Smooth muscle cell (in vitro differentiated cells): ENCODE data around the gene MZT2B. TPM values are rescaled to one million over a fixed set of nuclear protein-coding genes. Genes with fewer than 3 reads are reported as not detected.
"Not testable (repeated sequence)": the region's sequence is repeated elsewhere in the genome, so short reads cannot be mapped to it uniquely, and the experiment has no call there.

Source experiments
- DNase-seq: peaks from one replicate; lab custom pipeline; 2025; ENCODE audit not compliant: unreplicated experiment; lab: John Stamatoyannopoulos, UW
- H2AFZ ChIP-seq: fragments of 200-600 bp; sonication (generic); 2 replicates; pipeline ENCODE4 v1.6.0; 2016; ENCODE audit warnings: antibody characterized with exemption, low read depth, mild to moderate bottlenecking
- H3F3A ChIP-seq: fragments of 200-600 bp; sonication (generic); 2 replicates; pipeline ENCODE4 v1.6.0; 2017; ENCODE audit warnings: antibody characterized with exemption, low read depth
- H3K27ac ChIP-seq: fragments of 200-600 bp; sonication (generic); 2 replicates; pipeline ENCODE4 v1.5.1; 2016; ENCODE audit warnings: low read depth, mild to moderate bottlenecking
- H3K27me3 ChIP-seq: fragments of 200-600 bp; sonication (generic); 2 replicates; pipeline ENCODE4 v1.6.1; 2016; ENCODE audit warnings: low read depth, mild to moderate bottlenecking
- H3K36me3 ChIP-seq: fragments of 200-600 bp; sonication (generic); 2 replicates; pipeline ENCODE4 v1.5.1; 2016; ENCODE audit warnings: low read depth
- H3K4me1 ChIP-seq: fragments of 200-600 bp; sonication (generic); 2 replicates; pipeline ENCODE4 v1.5.1; 2016; ENCODE audit warnings: low read depth
- H3K4me2 ChIP-seq: fragments of 200-600 bp; sonication (generic); 2 replicates; pipeline ENCODE4 v1.6.0; 2016; ENCODE audit warnings: mild to moderate bottlenecking
- H3K4me3 ChIP-seq: fragments of 200-600 bp; sonication (generic); 2 replicates; pipeline ENCODE4 v1.5.1; 2016; ENCODE audit warnings: mild to moderate bottlenecking
- H3K79me2 ChIP-seq: fragments of 200-600 bp; sonication (generic); 2 replicates; pipeline ENCODE4 v1.6.0; 2016; ENCODE audit warnings: low read depth, mild to moderate bottlenecking
- H3K9ac ChIP-seq: fragments of 200-600 bp; sonication (generic); 2 replicates; pipeline ENCODE4 v1.6.0; 2016; ENCODE audit warnings: low read depth
- H3K9me3 ChIP-seq: fragments of 200-600 bp; sonication (generic); replicated peaks from 2 replicates; pipeline ENCODE4 v1.5.1; 2016; ENCODE audit warnings: low read depth
- H4K20me1 ChIP-seq: fragments of 200-600 bp; sonication (generic); 2 replicates; pipeline ENCODE4 v1.6.0; 2016; ENCODE audit warnings: low read depth
- WGBS: methylation state at CpG from one replicate; pipeline ENCODE4 v1.1.7; 2016; ENCODE audit warnings: low lambda C conversion rate; 5-methylcytosine and 5-hydroxymethylcytosine counted together
- polyA plus RNA-seq: library from polyadenylated mRNA; unstranded; fragments of >200 nt; fragmentation: Nextera tagmentation; extraction: Ambion mirVana; gene quantifications from 2 replicates; pipeline ENCODE4 v1.2.1, GENCODE V29; 2016
- total RNA-seq: library from RNA; depleted of rRNA; stranded (reverse); fragments of >200 nt; gene quantifications from 2 replicates; pipeline ENCODE4 v1.2.3, GENCODE V29; 2014
- TF ChIP-seq, protein P1 (sequence below): fragments of 200-600 bp; sonication (generic); IDR thresholded peaks from 2 replicates; pipeline ENCODE4 v1.5.1; 2017; ENCODE audit warnings: borderline replicate concordance, mild to moderate bottlenecking, antibody characterized with exemption; ENCODE audit not compliant: insufficient read depth, poor library complexity, severe bottlenecking

The MZT2B gene
- total and polyA plus RNA-seq, 2 experiments from 2014 or later, result 134 to 412 TPM

DNA sequence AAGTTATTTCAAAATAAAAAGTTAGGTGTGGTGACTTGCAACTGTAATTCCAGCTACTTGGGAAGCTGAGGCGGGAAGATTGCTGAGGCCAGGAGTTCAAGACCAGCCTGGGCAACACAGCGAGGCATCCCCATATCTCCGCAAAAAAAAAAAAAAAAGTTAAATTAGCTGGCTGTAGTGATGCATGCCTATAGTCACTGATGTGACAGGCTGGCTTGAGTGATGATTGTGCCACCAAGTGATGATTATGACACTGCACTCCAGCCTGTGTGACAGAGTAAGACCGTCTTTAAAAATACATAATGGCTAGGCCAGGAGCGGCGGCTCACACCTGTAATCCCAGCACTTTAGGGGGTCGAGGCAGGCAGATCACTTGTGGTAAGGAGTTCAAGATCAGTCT is 12.2 kb upstream of the MZT2B start:
- TF ChIP-seq, protein P1, sequence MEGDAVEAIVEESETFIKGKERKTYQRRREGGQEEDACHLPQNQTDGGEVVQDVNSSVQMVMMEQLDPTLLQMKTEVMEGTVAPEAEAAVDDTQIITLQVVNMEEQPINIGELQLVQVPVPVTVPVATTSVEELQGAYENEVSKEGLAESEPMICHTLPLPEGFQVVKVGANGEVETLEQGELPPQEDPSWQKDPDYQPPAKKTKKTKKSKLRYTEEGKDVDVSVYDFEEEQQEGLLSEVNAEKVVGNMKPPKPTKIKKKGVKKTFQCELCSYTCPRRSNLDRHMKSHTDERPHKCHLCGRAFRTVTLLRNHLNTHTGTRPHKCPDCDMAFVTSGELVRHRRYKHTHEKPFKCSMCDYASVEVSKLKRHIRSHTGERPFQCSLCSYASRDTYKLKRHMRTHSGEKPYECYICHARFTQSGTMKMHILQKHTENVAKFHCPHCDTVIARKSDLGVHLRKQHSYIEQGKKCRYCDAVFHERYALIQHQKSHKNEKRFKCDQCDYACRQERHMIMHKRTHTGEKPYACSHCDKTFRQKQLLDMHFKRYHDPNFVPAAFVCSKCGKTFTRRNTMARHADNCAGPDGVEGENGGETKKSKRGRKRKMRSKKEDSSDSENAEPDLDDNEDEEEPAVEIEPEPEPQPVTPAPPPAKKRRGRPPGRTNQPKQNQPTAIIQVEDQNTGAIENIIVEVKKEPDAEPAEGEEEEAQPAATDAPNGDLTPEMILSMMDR, result no peak
- Histone ChIP-seq H3K4me1 (no peaks in the 10 kb centered on the region), H3K79me2 (peaks cover 4% of the 10 kb centered on the region), H3K27me3 (no peaks in the 10 kb centered on the region), H3K9ac (no peak overlapping the region), H3K27ac (no peak overlapping the region), H4K20me1 (no peaks in the 10 kb centered on the region), H3K4me3 (no peak overlapping the region), H3K36me3 (peaks cover 4% of the 10 kb centered on the region), H3K4me2 (no peak overlapping the region), H3K9me3 (no peaks in the 10 kb centered on the region), H3F3A (no peaks in the 10 kb centered on the region), H2AFZ (no peak overlapping the region)
- 94% methylated on average over 7 of the region's 7 CpGs for WGBS
- no peak for DNase-seq

DNA sequence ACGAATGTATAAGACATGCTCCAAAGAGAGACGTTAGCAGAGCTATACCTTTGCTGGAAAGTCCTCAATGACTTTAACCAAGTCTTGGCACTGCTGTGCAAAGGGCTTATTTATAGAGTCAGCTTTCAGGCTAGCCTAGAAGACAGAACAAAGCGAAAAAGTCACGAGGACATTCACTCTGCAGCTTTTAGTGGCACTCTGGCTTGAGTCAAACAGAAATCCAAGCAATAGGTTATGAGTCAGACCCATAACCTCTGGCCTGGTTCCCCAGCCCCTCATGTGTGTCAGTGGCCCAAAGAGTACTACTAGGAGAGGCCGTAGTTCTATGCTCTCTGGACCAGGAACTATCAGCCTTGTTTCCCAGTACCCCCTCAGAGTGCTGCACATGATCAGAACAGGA is 7.2 kb upstream of the MZT2B start:
- 94% methylated on average over 5 of the region's 5 CpGs for WGBS
- H3K27me3 ChIP-seq, H3K4me1 ChIP-seq, H3K4me3 ChIP-seq, H3K4me2 ChIP-seq, H3F3A ChIP-seq, DNase-seq, H3K9me3 ChIP-seq, H3K27ac ChIP-seq, H3K36me3 ChIP-seq, H3K9ac ChIP-seq, H2AFZ ChIP-seq: not testable (repeated sequence)
- peaks cover 25% of the 10 kb centered on the region for H4K20me1 ChIP-seq
- peaks cover 37% of the 10 kb centered on the region for H3K79me2 ChIP-seq

DNA sequence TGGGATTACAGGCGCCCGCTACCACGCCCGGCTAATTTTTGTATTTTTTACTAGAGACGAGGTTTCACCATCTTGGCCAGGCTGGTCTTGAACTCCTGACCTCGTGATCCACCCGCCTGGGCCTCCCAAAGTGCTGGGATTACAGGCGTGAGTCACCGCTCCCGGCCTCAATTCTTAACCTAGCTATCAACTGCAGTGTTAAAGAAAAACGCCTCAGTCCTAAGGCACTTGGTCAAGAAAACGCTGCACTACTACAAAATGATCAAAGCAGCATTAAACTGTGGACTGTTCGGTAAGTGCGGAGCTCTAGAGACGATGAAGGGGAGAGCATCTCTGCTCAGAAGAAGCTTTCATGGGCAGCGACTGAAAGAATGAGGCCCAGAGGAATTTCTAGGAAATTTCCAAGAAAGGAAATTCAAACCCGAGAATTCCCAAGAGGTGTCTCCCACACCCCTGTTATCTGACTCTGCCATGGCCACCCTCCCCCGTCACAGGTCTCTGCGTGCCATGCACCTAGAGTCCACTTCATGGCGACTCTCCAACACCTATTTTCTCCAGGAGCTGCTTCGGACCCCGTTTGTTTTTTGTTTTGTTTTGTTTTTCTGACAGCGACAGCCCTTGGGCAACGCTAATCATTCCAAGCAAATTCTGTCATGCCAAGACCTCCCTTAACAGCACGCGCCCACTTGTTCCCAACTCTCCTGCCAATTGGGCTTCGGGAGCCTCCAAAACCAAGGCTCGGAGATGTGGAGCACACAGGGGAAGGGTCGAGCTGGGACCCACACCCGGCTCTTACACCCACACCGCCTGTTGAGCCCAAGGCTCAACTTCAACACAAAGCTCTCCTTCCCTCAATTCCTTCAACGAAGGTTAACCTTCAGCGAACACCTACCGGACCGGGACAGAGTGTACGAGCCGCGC is 1.4 kb upstream of the MZT2B start:
- Histone ChIP-seq H3K79me2 (peaks cover 63% of the 10 kb centered on the region), H3K4me2 (peak overlapping the region; percentile 90), H2AFZ (peak overlapping the region; percentile 57), H3K9ac (peak overlapping the region; percentile 91), H3K4me3 (peak overlapping the region; percentile 92), H3K27ac (peak overlapping the region; percentile 76), H4K20me1 (peaks cover 25% of the 10 kb centered on the region)
- not testable (repeated sequence) for H3K27me3 ChIP-seq, H3K4me1 ChIP-seq, H3K36me3 ChIP-seq, H3F3A ChIP-seq, H3K9me3 ChIP-seq, DNase-seq
- WGBS, result 22% methylated on average over 38 of the region's 38 CpGs

DNA sequence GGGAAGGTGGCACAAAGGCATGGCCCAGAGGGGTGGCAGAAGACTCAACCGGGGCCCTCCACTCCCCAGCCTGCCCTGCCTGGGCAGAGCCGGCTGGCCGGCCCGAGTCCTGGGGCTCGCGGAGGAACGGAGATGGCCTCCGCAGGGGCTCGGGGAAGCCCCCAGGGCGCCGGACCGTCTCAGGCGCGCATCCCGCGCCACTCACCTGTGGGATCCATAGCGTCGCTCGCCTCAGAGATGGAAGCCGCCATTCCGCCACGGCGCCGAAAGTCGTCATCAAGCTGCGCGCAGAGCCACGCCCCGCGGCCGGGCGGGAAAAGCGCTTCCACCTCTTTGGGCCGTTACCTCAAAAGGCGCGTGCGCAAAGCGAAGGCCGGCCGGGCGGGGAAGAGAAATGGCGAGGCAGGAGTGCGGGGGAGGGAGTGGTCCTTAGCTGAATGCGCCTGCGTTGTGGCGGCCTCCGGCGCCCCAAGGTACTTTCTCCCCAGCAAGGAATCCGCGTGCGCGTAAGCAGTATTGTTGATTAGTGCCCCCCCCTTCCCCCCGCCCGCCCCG is 660 bp upstream of the MZT2B start, which contains the start of gene SMPD4:
SMPD4 (minus strand) TSS at position 278 of the 555 bp plus-strand sequence. CDS start 5,010 bp downstream, outside the sequence.
- Histone ChIP-seq H3K4me1 (peaks cover 6% of the 10 kb centered on the region), H3K27ac (peak within 1 kb of the TSS; percentile 76), H3K79me2 (peaks cover 63% of the 10 kb centered on the region), H3K27me3 (no peaks in the 10 kb centered on the region), H3K9ac (peak within 1 kb of the TSS; percentile 91), H3K9me3 (no peaks in the 10 kb centered on the region), H3F3A (no peaks in the 10 kb centered on the region), H2AFZ (peak within 1 kb of the TSS; percentile 91), H3K4me3 (peak within 1 kb of the TSS; percentile 92), H3K36me3 (no peaks in the 10 kb centered on the region), H3K4me2 (peak within 1 kb of the TSS; percentile 90), H4K20me1 (peaks cover 26% of the 10 kb centered on the region)
- under 1% methylated on average over 52 of the region's 55 CpGs for WGBS
- TF ChIP-seq, protein P1, result no peak
- DNase-seq, result peak; percentile 91

DNA sequence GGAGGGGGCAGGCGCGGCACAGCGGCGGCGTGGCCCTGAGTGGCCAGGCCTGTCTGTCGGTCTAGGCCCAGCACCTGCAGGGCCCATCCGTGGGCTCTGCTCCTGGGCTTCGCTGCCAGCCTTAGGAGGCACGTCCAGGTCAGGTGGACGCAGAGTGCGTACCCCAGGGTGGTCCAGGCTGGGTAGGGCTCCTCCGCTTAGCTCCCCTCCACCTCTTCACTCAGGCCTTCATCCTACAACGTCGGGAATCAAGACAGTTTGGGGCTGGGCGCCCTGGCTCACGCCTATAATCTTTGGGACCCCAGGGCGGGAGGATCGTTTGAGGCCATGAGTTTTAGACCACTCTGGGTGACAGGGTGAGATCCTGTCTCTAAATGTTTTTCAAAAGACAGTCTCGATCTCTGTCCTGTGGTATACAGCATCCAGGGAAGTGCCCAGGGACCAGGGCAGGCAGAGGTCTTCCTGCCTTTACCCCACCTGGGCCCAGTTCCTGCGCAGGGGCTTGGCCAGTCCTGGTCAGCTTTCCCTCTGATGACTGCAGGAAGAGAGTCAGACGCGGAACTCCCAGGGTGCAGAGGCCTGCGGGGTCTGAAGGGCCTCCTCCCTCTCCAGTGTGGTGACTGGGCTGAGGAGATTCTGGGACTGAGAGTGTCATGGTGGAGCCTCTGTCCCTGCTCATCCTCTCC is 907 bp downstream of the MZT2B start:
- 29% methylated on average over 17 of the region's 23 CpGs for WGBS
- DNase-seq, H2AFZ ChIP-seq: not testable (repeated sequence)

More for the DNA sequence above, 907 bp downstream of the MZT2B start:
- not testable (repeated sequence) for H3K9ac ChIP-seq, H3K9me3 ChIP-seq, H3K4me1 ChIP-seq, H3K36me3 ChIP-seq, H3F3A ChIP-seq, H3K27me3 ChIP-seq, H3K27ac ChIP-seq
- H3K79me2 ChIP-seq, result peaks cover 49% of the 10 kb centered on the region
- H4K20me1 ChIP-seq, result peaks cover 14% of the 10 kb centered on the region
- peak overlapping the region; percentile 92 for H3K4me3 ChIP-seq
- peak overlapping the region; percentile 90 for H3K4me2 ChIP-seq
